Measurements from ENCODE around the gene WDR86.

The WDR86 gene

GRCh38 chr7:151444632-151445031 is 34.8 kb upstream of the WDR86 start:
- Histone ChIP-seq H3K9ac (ENCODE audit: low read length) (no peak overlapping the region), H2AFZ (ENCODE audit: low read depth, low read length) (no peak overlapping the region), H2BK12ac (ENCODE audit: low read length in 2 of 2) (no peak overlapping the region), H3K4me2 (ENCODE audit: low read length, poor library complexity, severe bottlenecking) (no peak overlapping the region), H2BK5ac (ENCODE audit: low read depth, low read length, poor library complexity, severe bottlenecking) (no peak overlapping the region), H3K9me3 (ENCODE audit: control insufficient read depth, low read length) (no peaks in the 10 kb centered on the region), H3K36me3 (ENCODE audit: control insufficient read depth in 1 of 2, insufficient read depth in 2 of 2, low read depth in 1 of 2, low read length in 2 of 2) (no peaks in the 10 kb centered on the region), H2BK120ac (ENCODE audit: low read depth, low read length) (no peak overlapping the region), H3K23ac (ENCODE audit: low read length in 2 of 2) (no peak overlapping the region), H4K91ac (ENCODE audit: low read length) (no peak overlapping the region), H4K8ac (ENCODE audit: low read length) (no peak overlapping the region), H3K4me3 (ENCODE audit: insufficient read depth in 1 of 2, low read depth in 1 of 2, low read length in 2 of 2) (no peak overlapping the region), H3K14ac (ENCODE audit: low read length in 2 of 2) (no peak overlapping the region), H3K4ac (ENCODE audit: low read depth in 1 of 2, low read length in 2 of 2) (no peak overlapping the region), H3K18ac (ENCODE audit: low read depth in 1 of 2, low read length in 2 of 2) (no peak overlapping the region), H2AK5ac (ENCODE audit: low read length, severe bottlenecking) (no peak overlapping the region), H2BK15ac (ENCODE audit: low read depth, poor library complexity, severe bottlenecking) (no peak overlapping the region), H3K4me1 (ENCODE audit: control insufficient read depth, insufficient read depth, low read depth, low read length) (peaks cover 21% of the 10 kb centered on the region), H3K27ac (ENCODE audit: low read length, poor library complexity, severe bottlenecking) (no peak overlapping the region), H3K79me1 (replicated peaks; ENCODE audit: low read length, poor library complexity, severe bottlenecking) (no peaks in the 10 kb centered on the region), H3K27me3 (ENCODE audit: control insufficient read depth in 1 of 2, insufficient read depth in 1 of 2, low read length in 2 of 2) (peaks cover under 1 to 9% of the 10 kb centered on the region in 2 experiments)
- WGBS, result no CpG with 5 or more reads among the region's 1 CpG
- no peak for DNase-seq

- WGBS, result 90% methylated on average over 9 of the region's 10 CpGs
- Histone ChIP-seq H2AFZ (ENCODE audit: low read depth, low read length) (no peak overlapping the region), H3K4me3 (ENCODE audit: insufficient read depth in 1 of 2, low read depth in 1 of 2, low read length in 2 of 2) (no peak overlapping the region), H3K27ac (ENCODE audit: low read length, poor library complexity, severe bottlenecking) (no peak overlapping the region), H3K4ac (ENCODE audit: low read depth in 1 of 2, low read length in 2 of 2) (no peak overlapping the region), H3K36me3 (ENCODE audit: control insufficient read depth in 1 of 2, insufficient read depth in 2 of 2, low read depth in 1 of 2, low read length in 2 of 2) (no peaks in the 10 kb centered on the region), H3K4me1 (ENCODE audit: control insufficient read depth, insufficient read depth, low read depth, low read length) (peaks cover 19% of the 10 kb centered on the region), H4K91ac (ENCODE audit: low read length) (no peak overlapping the region), H3K79me1 (replicated peaks; ENCODE audit: low read length, poor library complexity, severe bottlenecking) (no peaks in the 10 kb centered on the region), H3K4me2 (ENCODE audit: low read length, poor library complexity, severe bottlenecking) (no peak overlapping the region), H2BK120ac (ENCODE audit: low read depth, low read length) (no peak overlapping the region), H4K8ac (ENCODE audit: low read length) (no peak overlapping the region), H3K23ac (ENCODE audit: low read length in 2 of 2) (no peak overlapping the region), H3K9ac (ENCODE audit: low read length) (no peak overlapping the region), H2BK5ac (ENCODE audit: low read depth, low read length, poor library complexity, severe bottlenecking) (no peak overlapping the region), H2BK15ac (ENCODE audit: low read depth, poor library complexity, severe bottlenecking) (no peak overlapping the region), H3K14ac (ENCODE audit: low read length in 2 of 2) (no peak overlapping the region), H3K27me3 (ENCODE audit: control insufficient read depth in 1 of 2, insufficient read depth in 1 of 2, low read length in 2 of 2) (peaks cover 5 to 26% of the 10 kb centered on the region in 2 experiments), H3K9me3 (ENCODE audit: control insufficient read depth, low read length) (no peaks in the 10 kb centered on the region), H2BK12ac (ENCODE audit: low read length in 2 of 2) (no peak overlapping the region), H3K18ac (ENCODE audit: low read depth in 1 of 2, low read length in 2 of 2) (no peak overlapping the region), H2AK5ac (ENCODE audit: low read length, severe bottlenecking) (no peak overlapping the region)
- DNase-seq, result no peak
These were observed 33.1 kb upstream of the WDR86 start for GRCh38 chr7:151442776-151443496.

GRCh38 chr7:151440799-151441445 is 31.1 kb upstream of the WDR86 start:
- peaks cover 5 to 28% of the 10 kb centered on the region in 2 experiments for H3K27me3 ChIP-seq (ENCODE audit: control insufficient read depth in 1 of 2, insufficient read depth in 1 of 2, low read length in 2 of 2)
- H3K4me3 ChIP-seq (ENCODE audit: insufficient read depth in 1 of 2, low read depth in 1 of 2, low read length in 2 of 2), result peak overlapping the region in 1 of 2 experiments; percentile 10
- no peak overlapping the region for H3K23ac ChIP-seq (ENCODE audit: low read length in 2 of 2)
- no peaks in the 10 kb centered on the region for H3K79me1 ChIP-seq (replicated peaks; ENCODE audit: low read length, poor library complexity, severe bottlenecking)
- H2AK5ac ChIP-seq (ENCODE audit: low read length, severe bottlenecking), result no peak overlapping the region
- H2BK15ac ChIP-seq (ENCODE audit: low read depth, poor library complexity, severe bottlenecking), result no peak overlapping the region
- no peak overlapping the region for H2BK5ac ChIP-seq (ENCODE audit: low read depth, low read length, poor library complexity, severe bottlenecking)
- H4K8ac ChIP-seq (ENCODE audit: low read length), result no peak overlapping the region
- no peak overlapping the region for H4K91ac ChIP-seq (ENCODE audit: low read length)
- 61% methylated on average over 7 of the region's 10 CpGs for WGBS
- H3K4ac ChIP-seq (ENCODE audit: low read depth in 1 of 2, low read length in 2 of 2), result no peak overlapping the region
- H3K9me3 ChIP-seq (ENCODE audit: control insufficient read depth, low read length), result no peaks in the 10 kb centered on the region
- H2BK120ac ChIP-seq (ENCODE audit: low read depth, low read length), result no peak overlapping the region
- H3K36me3 ChIP-seq (ENCODE audit: control insufficient read depth in 1 of 2, insufficient read depth in 2 of 2, low read depth in 1 of 2, low read length in 2 of 2), result no peaks in the 10 kb centered on the region
- peak overlapping the region; percentile 67 for H3K9ac ChIP-seq (ENCODE audit: low read length)
- H3K27ac ChIP-seq (ENCODE audit: low read length, poor library complexity, severe bottlenecking), result no peak overlapping the region
- no peak overlapping the region for H2AFZ ChIP-seq (ENCODE audit: low read depth, low read length)
- no peak for DNase-seq
- H3K4me2 ChIP-seq (ENCODE audit: low read length, poor library complexity, severe bottlenecking), result no peak overlapping the region
- peak overlapping the region in 1 of 2 experiments; percentile 4 for H3K14ac ChIP-seq (ENCODE audit: low read length in 2 of 2)
- peaks cover 16% of the 10 kb centered on the region for H3K4me1 ChIP-seq (ENCODE audit: control insufficient read depth, insufficient read depth, low read depth, low read length)
- no peak overlapping the region for H3K18ac ChIP-seq (ENCODE audit: low read depth in 1 of 2, low read length in 2 of 2)
- H2BK12ac ChIP-seq (ENCODE audit: low read length in 2 of 2), result no peak overlapping the region

Measured in mesenchymal stem cell (in vitro differentiated cells and primary cell).